Stimulated activated naive CD8-positive, alpha-beta T cell treated with anti-CD3 and anti-CD28 coated beads, Interleukin-15, Interleukin-2, amounts not matched to agents 100 ng/mL and 50 ng/mL, for 24 hours (primary cell): ENCODE data around the gene GSTK1.
"Not testable (repeated sequence)": the region's sequence is repeated elsewhere in the genome, so short reads cannot be mapped to it uniquely, and the experiment has no call there.

Experiments used
- H3K27ac Mint-ChIP-seq: one replicate; pipeline ENCODE4 v1.8.0; 2021; ENCODE audit warnings: mild to moderate bottlenecking, mixed read lengths
- H3K27me3 Mint-ChIP-seq: one replicate; pipeline ENCODE4 v1.8.0; 2021; ENCODE audit warnings: mixed read lengths
- H3K36me3 Mint-ChIP-seq: one replicate; pipeline ENCODE4 v1.8.0; 2021; ENCODE audit warnings: low read depth, mixed read lengths
- H3K4me1 Mint-ChIP-seq: one replicate; pipeline ENCODE4 v1.8.0; 2021; ENCODE audit warnings: low read depth, mixed read lengths
- H3K4me3 Mint-ChIP-seq: one replicate; pipeline ENCODE4 v1.8.0; 2021; ENCODE audit warnings: mild to moderate bottlenecking, mixed read lengths
- H3K9me3 Mint-ChIP-seq: one replicate; pipeline ENCODE4 v1.8.0; 2021; ENCODE audit warnings: mixed read lengths

GSTK1 gene

GRCh38 chr7:143289421-143289820 is 26.2 kb downstream of the GSTK1 start:
- Mint-ChIP-seq H3K27me3 (no peaks in the 10 kb centered on the region), H3K9me3 (no peaks in the 10 kb centered on the region), H3K36me3 (peaks cover 64% of the 10 kb centered on the region), H3K27ac (peak overlapping the region; percentile 96), H3K4me3 (peak overlapping the region; percentile 95), H3K4me1 (peaks cover 60% of the 10 kb centered on the region)

GRCh38 chr7:143289888-143290287 is 26.6 kb downstream of the GSTK1 start:
- H3K4me3 Mint-ChIP-seq = peak overlapping the region; percentile 95

GRCh38 chr7:143290293-143290692 is 27.1 kb downstream of the GSTK1 start:
- Mint-ChIP-seq H3K36me3 (peaks cover 72% of the 10 kb centered on the region), H3K4me1 (peaks cover 64% of the 10 kb centered on the region), H3K9me3 (no peaks in the 10 kb centered on the region), H3K27me3 (no peaks in the 10 kb centered on the region), H3K4me3 (peak overlapping the region; percentile 95), H3K27ac (peak overlapping the region; percentile 96)

More at GRCh38 chr7:143289888-143290287, 26.6 kb downstream of the GSTK1 start:
- not testable (repeated sequence) for H3K9me3 Mint-ChIP-seq, H3K27me3 Mint-ChIP-seq
- Mint-ChIP-seq H3K36me3 (peaks cover 68% of the 10 kb centered on the region), H3K27ac (peak overlapping the region; percentile 96), H3K4me1 (peaks cover 61% of the 10 kb centered on the region)

- Mint-ChIP-seq H3K36me3 (peaks cover 94% of the 10 kb centered on the region), H3K27me3 (no peaks in the 10 kb centered on the region), H3K4me1 (peaks cover 71% of the 10 kb centered on the region), H3K4me3 (no peak overlapping the region), H3K27ac (no peak overlapping the region), H3K9me3 (no peaks in the 10 kb centered on the region)
These were observed 29.6 kb downstream of the GSTK1 start for GRCh38 chr7:143292876-143293275.

- no peaks in the 10 kb centered on the region for H3K9me3 Mint-ChIP-seq
- no peak overlapping the region for H3K4me3 Mint-ChIP-seq
- peaks cover 57% of the 10 kb centered on the region for H3K4me1 Mint-ChIP-seq
- H3K27ac Mint-ChIP-seq = peak overlapping the region; percentile 29
- peaks cover 95% of the 10 kb centered on the region for H3K36me3 Mint-ChIP-seq
- H3K27me3 Mint-ChIP-seq = no peaks in the 10 kb centered on the region
These were observed 32.6 kb downstream of the GSTK1 start for GRCh38 chr7:143295870-143296269.

GRCh38 chr7:143296686-143297085 is 33.4 kb downstream of the GSTK1 start:
- peaks cover 95% of the 10 kb centered on the region for H3K36me3 Mint-ChIP-seq
- H3K4me1 Mint-ChIP-seq = peaks cover 53% of the 10 kb centered on the region
- no peak overlapping the region for H3K27ac Mint-ChIP-seq
- H3K27me3 Mint-ChIP-seq = no peaks in the 10 kb centered on the region
- no peak overlapping the region for H3K4me3 Mint-ChIP-seq
- H3K9me3 Mint-ChIP-seq = no peaks in the 10 kb centered on the region

GRCh38 chr7:143299346-143299745 is 36.1 kb downstream of the GSTK1 start:
- peaks cover 93% of the 10 kb centered on the region for H3K36me3 Mint-ChIP-seq
- peaks cover 36% of the 10 kb centered on the region for H3K4me1 Mint-ChIP-seq
- no peaks in the 10 kb centered on the region for H3K9me3 Mint-ChIP-seq
- H3K27me3 Mint-ChIP-seq = no peaks in the 10 kb centered on the region
- no peak overlapping the region for H3K4me3 Mint-ChIP-seq
- H3K27ac Mint-ChIP-seq = peak overlapping the region; percentile 28

GRCh38 chr7:143299840-143300239 is 36.6 kb downstream of the GSTK1 start:
- H3K4me1 Mint-ChIP-seq = peaks cover 34% of the 10 kb centered on the region
- no peak overlapping the region for H3K4me3 Mint-ChIP-seq
- H3K27ac Mint-ChIP-seq = no peak overlapping the region
- H3K27me3 Mint-ChIP-seq = no peaks in the 10 kb centered on the region
- H3K9me3 Mint-ChIP-seq = no peaks in the 10 kb centered on the region
- H3K36me3 Mint-ChIP-seq = peaks cover 93% of the 10 kb centered on the region

GRCh38 chr7:143300959-143301935 is 38.0 kb downstream of the GSTK1 start:
- Mint-ChIP-seq H3K36me3 (peaks cover 91% of the 10 kb centered on the region), H3K27ac (no peak overlapping the region), H3K27me3 (no peaks in the 10 kb centered on the region), H3K4me1 (peaks cover 33% of the 10 kb centered on the region), H3K4me3 (no peak overlapping the region), H3K9me3 (no peaks in the 10 kb centered on the region)

- Mint-ChIP-seq H3K27ac (no peak overlapping the region), H3K27me3 (no peaks in the 10 kb centered on the region), H3K4me1 (peaks cover 35% of the 10 kb centered on the region), H3K4me3 (no peak overlapping the region), H3K9me3 (no peaks in the 10 kb centered on the region), H3K36me3 (peaks cover 92% of the 10 kb centered on the region)
These were observed 40.5 kb downstream of the GSTK1 start for GRCh38 chr7:143303733-143304132.

- Mint-ChIP-seq H3K27ac (peak overlapping the region; percentile 56), H3K9me3 (no peaks in the 10 kb centered on the region), H3K4me3 (no peak overlapping the region), H3K27me3 (no peaks in the 10 kb centered on the region), H3K4me1 (peaks cover 36% of the 10 kb centered on the region), H3K36me3 (peaks cover 91% of the 10 kb centered on the region)
These were observed 41.7 kb downstream of the GSTK1 start for GRCh38 chr7:143304938-143305337.

GRCh38 chr7:143305423-143306070 is 42.3 kb downstream of the GSTK1 start:
- Mint-ChIP-seq H3K4me3 (no peak overlapping the region), H3K4me1 (peaks cover 42% of the 10 kb centered on the region), H3K27me3 (no peaks in the 10 kb centered on the region), H3K9me3 (no peaks in the 10 kb centered on the region), H3K27ac (peak overlapping the region; percentile 1), H3K36me3 (peaks cover 86% of the 10 kb centered on the region)

GRCh38 chr7:143308632-143309031 is 45.4 kb downstream of the GSTK1 start:
- Mint-ChIP-seq H3K36me3 (peaks cover 58% of the 10 kb centered on the region), H3K4me1 (peaks cover 45% of the 10 kb centered on the region), H3K27me3 (no peaks in the 10 kb centered on the region), H3K4me3 (no peak overlapping the region), H3K9me3 (no peaks in the 10 kb centered on the region), H3K27ac (no peak overlapping the region)

GRCh38 chr7:143314127-143314526 is 50.9 kb downstream of the GSTK1 start:
- peaks cover 20% of the 10 kb centered on the region for H3K4me1 Mint-ChIP-seq
- H3K9me3 Mint-ChIP-seq = no peaks in the 10 kb centered on the region
- H3K27ac Mint-ChIP-seq = no peak overlapping the region
- no peak overlapping the region for H3K4me3 Mint-ChIP-seq
- H3K27me3 Mint-ChIP-seq = no peaks in the 10 kb centered on the region
- peaks cover 9% of the 10 kb centered on the region for H3K36me3 Mint-ChIP-seq

- H3K4me1 Mint-ChIP-seq = peaks cover 5% of the 10 kb centered on the region
- H3K27ac Mint-ChIP-seq = no peak within 1 kb of the TSS
- no peak within 1 kb of the TSS for H3K4me3 Mint-ChIP-seq
- H3K36me3 Mint-ChIP-seq = no peaks in the 10 kb centered on the region
- no peaks in the 10 kb centered on the region for H3K27me3 Mint-ChIP-seq
- no peaks in the 10 kb centered on the region for H3K9me3 Mint-ChIP-seq
These were observed 52.5 kb downstream of the GSTK1 start, which contains the start of gene CLCN1 for GRCh38 chr7:143315776-143316175. TSS of gene CLCN1 (plus strand) at chr7:143316111. CDS start at chr7:143316213, 102 bp downstream.
